ENCODE data around the gene NYAP2. TPM values are rescaled to one million over a fixed set of nuclear protein-coding genes. Genes with fewer than 3 reads are reported as not detected.

The NYAP2 gene
- total RNA-seq, 6 experiments from 2014 or later, result not detected

DNA sequence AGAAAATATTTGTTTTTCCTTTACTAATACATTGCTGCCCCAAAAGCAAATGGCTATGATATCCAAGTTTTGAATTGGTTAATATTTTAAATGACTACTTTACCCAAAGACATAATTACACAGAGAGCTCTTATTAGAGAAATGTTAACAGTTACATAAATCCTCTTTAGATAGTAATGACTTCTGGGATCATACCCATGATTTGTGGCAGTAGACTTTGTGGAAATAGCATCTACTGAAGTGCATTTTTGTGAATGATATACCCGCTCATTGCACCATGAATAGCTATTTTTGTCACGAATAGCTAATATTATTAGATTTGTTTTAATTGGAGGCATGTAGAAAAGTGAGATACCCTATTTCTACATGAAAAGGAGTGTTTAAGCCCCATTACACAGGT, 15.8 kb downstream of the NYAP2 start:
- Mint-ChIP-seq H3K27ac (no peak overlapping the region), H3K27me3 (ENCODE audit: insufficient read depth) (peaks cover 7% of the 10 kb centered on the region), H3K4me3 (no peak overlapping the region), H3K9me3 (no peaks in the 10 kb centered on the region), H3K4me1 (ENCODE audit: low read depth) (no peaks in the 10 kb centered on the region), H3K36me3 (ENCODE audit: low read depth) (no peaks in the 10 kb centered on the region)
- DNase-seq, result no peak
- TF ChIP-seq, protein P1, sequence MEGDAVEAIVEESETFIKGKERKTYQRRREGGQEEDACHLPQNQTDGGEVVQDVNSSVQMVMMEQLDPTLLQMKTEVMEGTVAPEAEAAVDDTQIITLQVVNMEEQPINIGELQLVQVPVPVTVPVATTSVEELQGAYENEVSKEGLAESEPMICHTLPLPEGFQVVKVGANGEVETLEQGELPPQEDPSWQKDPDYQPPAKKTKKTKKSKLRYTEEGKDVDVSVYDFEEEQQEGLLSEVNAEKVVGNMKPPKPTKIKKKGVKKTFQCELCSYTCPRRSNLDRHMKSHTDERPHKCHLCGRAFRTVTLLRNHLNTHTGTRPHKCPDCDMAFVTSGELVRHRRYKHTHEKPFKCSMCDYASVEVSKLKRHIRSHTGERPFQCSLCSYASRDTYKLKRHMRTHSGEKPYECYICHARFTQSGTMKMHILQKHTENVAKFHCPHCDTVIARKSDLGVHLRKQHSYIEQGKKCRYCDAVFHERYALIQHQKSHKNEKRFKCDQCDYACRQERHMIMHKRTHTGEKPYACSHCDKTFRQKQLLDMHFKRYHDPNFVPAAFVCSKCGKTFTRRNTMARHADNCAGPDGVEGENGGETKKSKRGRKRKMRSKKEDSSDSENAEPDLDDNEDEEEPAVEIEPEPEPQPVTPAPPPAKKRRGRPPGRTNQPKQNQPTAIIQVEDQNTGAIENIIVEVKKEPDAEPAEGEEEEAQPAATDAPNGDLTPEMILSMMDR (IDR thresholded peaks at IDR 0.05), result no peak

- TF ChIP-seq, protein P1 (IDR thresholded peaks at IDR 0.05), result no peak
- H3K27me3 Mint-ChIP-seq (ENCODE audit: insufficient read depth), result peaks cover 7% of the 10 kb centered on the region
- H3K4me3 Mint-ChIP-seq, result no peak overlapping the region
These were observed 16.3 kb downstream of the NYAP2 start for GRCh38 chr2:225415792-225416191.

GRCh38 chr2:225416616-225417367, 17.3 kb downstream of the NYAP2 start:
- Mint-ChIP-seq H3K4me1 (ENCODE audit: low read depth) (no peaks in the 10 kb centered on the region), H3K27ac (no peak overlapping the region), H3K36me3 (ENCODE audit: low read depth) (no peaks in the 10 kb centered on the region), H3K4me3 (no peak overlapping the region), H3K9me3 (no peaks in the 10 kb centered on the region), H3K27me3 (ENCODE audit: insufficient read depth) (peaks cover 7% of the 10 kb centered on the region)
- DNase-seq, result no peak
- TF ChIP-seq, protein P1 (IDR thresholded peaks at IDR 0.05), result no peak

More at GRCh38 chr2:225415792-225416191, 16.3 kb downstream of the NYAP2 start:
- Mint-ChIP-seq H3K27ac (no peak overlapping the region), H3K4me1 (ENCODE audit: low read depth) (no peaks in the 10 kb centered on the region), H3K36me3 (ENCODE audit: low read depth) (no peaks in the 10 kb centered on the region), H3K9me3 (no peaks in the 10 kb centered on the region)
- no peak for DNase-seq

- Mint-ChIP-seq H3K9me3 (no peaks in the 10 kb centered on the region), H3K4me1 (ENCODE audit: low read depth) (no peaks in the 10 kb centered on the region), H3K4me3 (no peak overlapping the region), H3K27ac (no peak overlapping the region), H3K27me3 (ENCODE audit: insufficient read depth) (peaks cover 5% of the 10 kb centered on the region; the same call in 1 of the 2 replicates), H3K36me3 (ENCODE audit: low read depth) (no peaks in the 10 kb centered on the region)
- DNase-seq, result no peak
- TF ChIP-seq, protein P1 (IDR thresholded peaks at IDR 0.05), result no peak
These were observed 19.5 kb downstream of the NYAP2 start for GRCh38 chr2:225419033-225419432.

DNA sequence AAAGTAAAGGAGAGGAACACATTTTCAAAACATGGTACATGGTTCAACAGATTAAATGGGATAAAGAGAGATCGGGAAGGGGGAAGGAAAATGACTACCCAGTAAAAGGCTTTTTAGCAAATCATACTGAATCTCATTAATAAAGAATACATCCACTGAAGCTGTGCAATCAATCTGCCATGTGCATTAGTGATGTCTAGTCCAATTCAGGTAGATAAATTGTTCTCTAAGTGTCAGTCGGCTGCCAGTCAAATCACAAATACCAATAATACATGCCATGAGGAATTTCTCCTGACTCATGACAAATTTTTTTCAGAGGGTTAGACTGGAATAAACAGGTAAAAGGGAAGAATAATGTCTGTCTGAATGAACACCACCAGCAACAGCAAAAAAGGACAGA, 22.6 kb downstream of the NYAP2 start:
- no peak for DNase-seq
- Mint-ChIP-seq H3K4me3 (no peak overlapping the region), H3K9me3 (no peaks in the 10 kb centered on the region), H3K27me3 (ENCODE audit: insufficient read depth) (peaks cover 5% of the 10 kb centered on the region; the same call in 1 of the 2 replicates), H3K36me3 (ENCODE audit: low read depth) (no peaks in the 10 kb centered on the region), H3K4me1 (ENCODE audit: low read depth) (no peaks in the 10 kb centered on the region), H3K27ac (no peak overlapping the region)
- TF ChIP-seq, protein P1 (IDR thresholded peaks at IDR 0.05), result no peak

All from HFFc6 (cell line).